Liver (tissue), 9 donors: ENCODE measurements around the gene CNTD1. TPM values are rescaled to one million over a fixed set of nuclear protein-coding genes. Genes with fewer than 3 reads are reported as not detected.

Experiments used
- DNase-seq: peaks from one replicate; pipeline ENCODE4 v3.0.0-alpha.2; 2017; ENCODE audit warnings: low spot score
- H3K27ac ChIP-seq, 2 donors: one replicate each; pipeline ENCODE4 v1.7.0; 2013; ENCODE audit warnings: inconsistent platforms in 2 of 2, low read length in 2 of 2, control low read depth in 1 of 2, low read depth in 1 of 2, mild to moderate bottlenecking in 1 of 2
- H3K27me3 ChIP-seq, 4 donors: one replicate each; pipeline versions ENCODE4 v1.6.1 to v1.7.0; 2013; ENCODE audit warnings: low read length in 3 of 4, inconsistent platforms in 1 of 4, mild to moderate bottlenecking in 1 of 4, moderate library complexity in 1 of 4; ENCODE audit not compliant: control insufficient read depth in 4 of 4, insufficient read depth in 4 of 4
- H3K36me3 ChIP-seq, 4 donors: one replicate each; pipeline versions ENCODE4 v1.6.1 to v1.7.0; 2013; ENCODE audit warnings: low read length in 3 of 4, mild to moderate bottlenecking in 3 of 4, low read depth in 1 of 4, moderate library complexity in 1 of 4; ENCODE audit not compliant: control insufficient read depth in 4 of 4, insufficient read depth in 3 of 4
- H3K4me1 ChIP-seq, 4 donors: one replicate each; pipeline versions ENCODE4 v1.6.1 to v1.7.0; 2013; ENCODE audit warnings: low read length in 3 of 4, mild to moderate bottlenecking in 3 of 4, moderate library complexity in 1 of 4; ENCODE audit not compliant: control insufficient read depth in 4 of 4, insufficient read depth in 4 of 4
- H3K4me3 ChIP-seq, 3 donors: one replicate each; pipeline versions ENCODE4 v1.6.1 to v1.7.0; 2013; ENCODE audit warnings: low read length in 3 of 3, control low read depth in 1 of 3, low read depth in 1 of 3, mild to moderate bottlenecking in 1 of 3
- H3K9ac ChIP-seq, 2 donors: one replicate each; pipeline ENCODE4 v1.7.0; 2013; ENCODE audit warnings: low read length in 2 of 2, mild to moderate bottlenecking in 2 of 2, moderate library complexity in 2 of 2, control low read depth in 1 of 2, low read depth in 1 of 2
- H3K9me3 ChIP-seq, 4 donors: one replicate each; pipeline versions ENCODE4 v1.6.1 to v1.7.0; 2013; ENCODE audit warnings: low read length in 3 of 4; ENCODE audit not compliant: control insufficient read depth in 4 of 4
- EGR1 ChIP-seq, 2 donors: IDR thresholded peaks; 2 replicates each; pipeline ENCODE4 v1.6.1; 2016 to 2018; ENCODE audit warnings: antibody characterized with exemption in 2 of 2, low read depth in 2 of 2
- FOXA1 ChIP-seq: IDR thresholded peaks from 2 replicates; pipeline ENCODE4 v1.6.1; 2016; ENCODE audit warnings: antibody characterized with exemption
- FOXA2 ChIP-seq: IDR thresholded peaks from 2 replicates; pipeline ENCODE4 v1.6.1; 2016; ENCODE audit warnings: antibody characterized with exemption
- HNF4G ChIP-seq: IDR thresholded peaks from 2 replicates; pipeline ENCODE4 v1.6.1; 2016; ENCODE audit warnings: antibody characterized with exemption
- JUND ChIP-seq, 2 donors: IDR thresholded peaks; 2 replicates each; pipeline ENCODE4 v1.6.1; 2016; ENCODE audit warnings: antibody characterized with exemption in 2 of 2
- RAD21 ChIP-seq, 2 donors: IDR thresholded peaks; 2 replicates each; pipeline ENCODE4 v1.6.1; 2016; ENCODE audit warnings: antibody characterized with exemption in 2 of 2, mild to moderate bottlenecking in 2 of 2
- RXRA ChIP-seq, 2 donors: IDR thresholded peaks; 2 replicates each; pipeline ENCODE4 v1.6.1; 2017 to 2018; ENCODE audit warnings: antibody characterized with exemption in 2 of 2, mild to moderate bottlenecking in 1 of 2
- SP1 ChIP-seq: IDR thresholded peaks from 2 replicates; pipeline ENCODE4 v1.6.1; 2018; ENCODE audit warnings: antibody characterized with exemption, mild to moderate bottlenecking
- TAF1 ChIP-seq: conservative IDR thresholded peaks from 2 replicates; pipeline ENCODE4 v1.6.1; 2016; ENCODE audit warnings: antibody characterized with exemption, mild to moderate bottlenecking
- WGBS: extraction: QIAGEN DNeasy Blood & Tissue Kit; methylation state at CpG from one replicate; pipeline ENCODE4 v1.1.7; 2013; 5-methylcytosine and 5-hydroxymethylcytosine counted together
- polyA plus RNA-seq, 2 donors: library from polyadenylated mRNA; stranded (reverse) in 1 of 2; unstranded in 1 of 2; fragments of 200-250 nt in 1 of 2; fragments of >200 nt in 1 of 2; fragmentation: Nextera tagmentation in 1 of 2; extraction: Ambion mirVana in 1 of 2; gene quantifications; one replicate each; pipeline versions ENCODE4 v1.2.1 to v1.2.3, GENCODE V29; 2013 to 2015
- total RNA-seq, 2 donors: library from RNA; depleted of rRNA; stranded (reverse); fragments of >200 nt; gene quantifications; one replicate each; pipeline ENCODE4 v1.2.3, GENCODE V29; 2014
- TF ChIP-seq, protein P1 (sequence below): IDR thresholded peaks from 2 replicates; pipeline ENCODE4 v1.6.1; 2016; ENCODE audit warnings: antibody characterized with exemption
- TF ChIP-seq, protein P2 (sequence below): IDR thresholded peaks from 2 replicates; pipeline ENCODE4 v1.6.1; 2016; ENCODE audit warnings: antibody characterized with exemption, mild to moderate bottlenecking
- TF ChIP-seq, protein P3 (sequence below): IDR thresholded peaks from 2 replicates; pipeline ENCODE4 v1.6.1; 2016; ENCODE audit warnings: antibody characterized with exemption
- TF ChIP-seq, protein P4 (sequence below): fragments of 150-350 bp; IDR thresholded peaks from 2 replicates; pipeline ENCODE4 v1.5.1; 2017; ENCODE audit warnings: improper control_type of control experiment, low read depth, low read length; ENCODE audit not compliant: missing input control
- donor health status: healthy.
- donor health status: healthy.
- donor health status: healthy.
- donor health status: healthy.
- donor health status: healthy.

The CNTD1 gene
- total and polyA plus RNA-seq, 4 donors, result 0.28 to 0.93 (median 0.89) TPM; not detected in 1

DNA sequence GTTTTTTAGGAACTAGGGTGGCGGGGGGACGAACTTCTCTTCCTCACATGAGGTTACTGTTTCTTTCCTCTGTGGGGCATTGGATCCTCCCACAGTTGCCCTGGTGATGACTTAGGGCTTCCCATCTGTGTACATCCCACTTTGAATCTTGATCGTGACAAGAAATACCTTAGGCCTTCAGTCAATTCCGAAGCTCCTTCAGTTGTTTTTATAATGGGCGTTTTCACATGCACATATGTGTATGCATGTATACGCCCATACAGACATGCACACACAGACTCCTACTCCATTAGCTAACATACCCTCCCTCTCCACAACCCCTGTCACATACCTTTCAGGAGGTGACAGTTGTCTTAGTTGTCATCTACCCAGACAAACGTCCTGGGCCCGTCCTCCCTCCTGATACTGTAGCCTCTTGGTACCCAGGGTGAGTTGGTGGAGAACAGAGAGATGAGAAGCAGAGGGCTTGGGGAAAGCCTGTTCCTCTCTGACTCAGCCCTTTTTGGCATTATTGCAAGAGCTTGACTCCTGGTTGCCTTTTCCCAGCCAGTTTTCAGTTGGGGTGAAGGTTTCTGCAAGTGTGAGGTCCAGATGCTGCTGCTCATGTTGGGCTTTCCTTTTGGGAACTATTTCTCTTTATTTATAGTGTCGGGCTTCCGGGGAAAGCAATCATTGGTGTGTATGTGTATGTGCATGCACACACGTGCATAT is 43.5 kb downstream of the CNTD1 start:
- Histone ChIP-seq H3K4me3 (no peak overlapping the region), H3K36me3 (peaks cover 19 to 69% (median 46%) of the 10 kb centered on the region in 4 donors), H3K27ac (no peak overlapping the region), H3K4me1 (peaks cover 0 to 6% (median 1%) of the 10 kb centered on the region in 4 donors), H3K27me3 (no peaks in the 10 kb centered on the region), H3K9ac (no peak overlapping the region), H3K9me3 (no peaks in the 10 kb centered on the region)
- no peak for DNase-seq
- 85% methylated on average over 11 of the region's 11 CpGs for WGBS
- TF ChIP-seq TAF1, result no peak
- TF ChIP-seq, protein P1, sequence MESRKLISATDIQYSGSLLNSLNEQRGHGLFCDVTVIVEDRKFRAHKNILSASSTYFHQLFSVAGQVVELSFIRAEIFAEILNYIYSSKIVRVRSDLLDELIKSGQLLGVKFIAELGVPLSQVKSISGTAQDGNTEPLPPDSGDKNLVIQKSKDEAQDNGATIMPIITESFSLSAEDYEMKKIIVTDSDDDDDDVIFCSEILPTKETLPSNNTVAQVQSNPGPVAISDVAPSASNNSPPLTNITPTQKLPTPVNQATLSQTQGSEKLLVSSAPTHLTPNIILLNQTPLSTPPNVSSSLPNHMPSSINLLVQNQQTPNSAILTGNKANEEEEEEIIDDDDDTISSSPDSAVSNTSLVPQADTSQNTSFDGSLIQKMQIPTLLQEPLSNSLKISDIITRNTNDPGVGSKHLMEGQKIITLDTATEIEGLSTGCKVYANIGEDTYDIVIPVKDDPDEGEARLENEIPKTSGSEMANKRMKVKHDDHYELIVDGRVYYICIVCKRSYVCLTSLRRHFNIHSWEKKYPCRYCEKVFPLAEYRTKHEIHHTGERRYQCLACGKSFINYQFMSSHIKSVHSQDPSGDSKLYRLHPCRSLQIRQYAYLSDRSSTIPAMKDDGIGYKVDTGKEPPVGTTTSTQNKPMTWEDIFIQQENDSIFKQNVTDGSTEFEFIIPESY, result no peak
- no peak for TF ChIP-seq RAD21 (IDR thresholded peaks at IDR 0.05)
- TF ChIP-seq, protein P2, sequence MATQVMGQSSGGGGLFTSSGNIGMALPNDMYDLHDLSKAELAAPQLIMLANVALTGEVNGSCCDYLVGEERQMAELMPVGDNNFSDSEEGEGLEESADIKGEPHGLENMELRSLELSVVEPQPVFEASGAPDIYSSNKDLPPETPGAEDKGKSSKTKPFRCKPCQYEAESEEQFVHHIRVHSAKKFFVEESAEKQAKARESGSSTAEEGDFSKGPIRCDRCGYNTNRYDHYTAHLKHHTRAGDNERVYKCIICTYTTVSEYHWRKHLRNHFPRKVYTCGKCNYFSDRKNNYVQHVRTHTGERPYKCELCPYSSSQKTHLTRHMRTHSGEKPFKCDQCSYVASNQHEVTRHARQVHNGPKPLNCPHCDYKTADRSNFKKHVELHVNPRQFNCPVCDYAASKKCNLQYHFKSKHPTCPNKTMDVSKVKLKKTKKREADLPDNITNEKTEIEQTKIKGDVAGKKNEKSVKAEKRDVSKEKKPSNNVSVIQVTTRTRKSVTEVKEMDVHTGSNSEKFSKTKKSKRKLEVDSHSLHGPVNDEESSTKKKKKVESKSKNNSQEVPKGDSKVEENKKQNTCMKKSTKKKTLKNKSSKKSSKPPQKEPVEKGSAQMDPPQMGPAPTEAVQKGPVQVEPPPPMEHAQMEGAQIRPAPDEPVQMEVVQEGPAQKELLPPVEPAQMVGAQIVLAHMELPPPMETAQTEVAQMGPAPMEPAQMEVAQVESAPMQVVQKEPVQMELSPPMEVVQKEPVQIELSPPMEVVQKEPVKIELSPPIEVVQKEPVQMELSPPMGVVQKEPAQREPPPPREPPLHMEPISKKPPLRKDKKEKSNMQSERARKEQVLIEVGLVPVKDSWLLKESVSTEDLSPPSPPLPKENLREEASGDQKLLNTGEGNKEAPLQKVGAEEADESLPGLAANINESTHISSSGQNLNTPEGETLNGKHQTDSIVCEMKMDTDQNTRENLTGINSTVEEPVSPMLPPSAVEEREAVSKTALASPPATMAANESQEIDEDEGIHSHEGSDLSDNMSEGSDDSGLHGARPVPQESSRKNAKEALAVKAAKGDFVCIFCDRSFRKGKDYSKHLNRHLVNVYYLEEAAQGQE, result no peak
- TF ChIP-seq EGR1 (IDR thresholded peaks at IDR 0.05; ENCODE audit: low read depth in 2 of 2), result no peak
- TF ChIP-seq HNF4G, result no peak
- TF ChIP-seq FOXA2, result no peak
- no peak for TF ChIP-seq JUND (IDR thresholded peaks at IDR 0.05)

DNA sequence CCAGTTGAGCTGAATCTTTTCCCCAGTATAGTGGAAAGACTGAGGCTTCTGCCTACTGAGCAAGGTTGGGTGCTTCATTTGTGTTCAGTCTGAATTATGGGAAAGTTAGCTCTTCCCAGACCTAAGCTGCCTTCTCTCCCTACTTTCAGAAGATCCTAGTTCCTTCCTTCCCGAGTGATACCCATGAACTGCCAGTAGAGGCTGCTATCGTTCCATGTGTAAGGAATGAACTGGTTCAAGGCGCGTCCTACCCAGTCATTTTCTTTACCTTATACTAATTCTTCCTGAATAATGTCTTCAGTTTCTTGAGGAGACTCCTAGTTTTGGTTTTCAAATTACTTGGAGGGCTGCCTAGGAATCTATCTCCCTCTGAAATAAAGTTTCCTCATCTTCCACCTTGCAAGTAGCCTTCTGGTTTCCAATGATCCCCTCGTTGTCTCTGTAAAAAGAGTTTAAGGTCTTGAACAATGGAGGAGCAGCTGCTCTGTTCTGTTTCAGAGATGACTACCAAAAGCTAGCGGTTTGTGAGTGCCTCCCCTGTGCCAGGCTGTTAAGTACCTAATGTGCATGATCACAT is 44.8 kb downstream of the CNTD1 start:
- 39% methylated on average over 6 of the region's 6 CpGs for WGBS
- Histone ChIP-seq H3K4me1 (peaks cover 0 to 6% (median 1%) of the 10 kb centered on the region in 4 donors), H3K36me3 (peaks cover 18 to 57% (median 37%) of the 10 kb centered on the region in 4 donors), H3K27me3 (no peaks in the 10 kb centered on the region), H3K4me3 (no peak overlapping the region), H3K9ac (no peak overlapping the region), H3K27ac (no peak overlapping the region), H3K9me3 (no peaks in the 10 kb centered on the region)
- no peak for DNase-seq
- TF ChIP-seq TAF1, result no peak
- peak; percentile 8 for TF ChIP-seq FOXA1
- TF ChIP-seq EGR1 (IDR thresholded peaks at IDR 0.05; ENCODE audit: low read depth in 2 of 2), result no peak
- no peak for TF ChIP-seq RXRA (IDR thresholded peaks at IDR 0.05)
- TF ChIP-seq RAD21 (IDR thresholded peaks at IDR 0.05), result peak; percentile 98 to 99
- TF ChIP-seq, protein P3, sequence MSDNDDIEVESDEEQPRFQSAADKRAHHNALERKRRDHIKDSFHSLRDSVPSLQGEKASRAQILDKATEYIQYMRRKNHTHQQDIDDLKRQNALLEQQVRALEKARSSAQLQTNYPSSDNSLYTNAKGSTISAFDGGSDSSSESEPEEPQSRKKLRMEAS, result no peak
- TF ChIP-seq SP1, result no peak
- TF ChIP-seq, protein P4, sequence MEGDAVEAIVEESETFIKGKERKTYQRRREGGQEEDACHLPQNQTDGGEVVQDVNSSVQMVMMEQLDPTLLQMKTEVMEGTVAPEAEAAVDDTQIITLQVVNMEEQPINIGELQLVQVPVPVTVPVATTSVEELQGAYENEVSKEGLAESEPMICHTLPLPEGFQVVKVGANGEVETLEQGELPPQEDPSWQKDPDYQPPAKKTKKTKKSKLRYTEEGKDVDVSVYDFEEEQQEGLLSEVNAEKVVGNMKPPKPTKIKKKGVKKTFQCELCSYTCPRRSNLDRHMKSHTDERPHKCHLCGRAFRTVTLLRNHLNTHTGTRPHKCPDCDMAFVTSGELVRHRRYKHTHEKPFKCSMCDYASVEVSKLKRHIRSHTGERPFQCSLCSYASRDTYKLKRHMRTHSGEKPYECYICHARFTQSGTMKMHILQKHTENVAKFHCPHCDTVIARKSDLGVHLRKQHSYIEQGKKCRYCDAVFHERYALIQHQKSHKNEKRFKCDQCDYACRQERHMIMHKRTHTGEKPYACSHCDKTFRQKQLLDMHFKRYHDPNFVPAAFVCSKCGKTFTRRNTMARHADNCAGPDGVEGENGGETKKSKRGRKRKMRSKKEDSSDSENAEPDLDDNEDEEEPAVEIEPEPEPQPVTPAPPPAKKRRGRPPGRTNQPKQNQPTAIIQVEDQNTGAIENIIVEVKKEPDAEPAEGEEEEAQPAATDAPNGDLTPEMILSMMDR, result peak; percentile 93
- TF ChIP-seq, protein P1, result no peak
